Lower leg skin (tissue), 3 donors: ENCODE measurements around the gene TRIM63.

Source experiments
- POLR2A ChIP-seq, 2 donors: fragments of 450-650 bp; IDR thresholded peaks; one replicate each; pipeline ENCODE4 v1.6.1; 2016 to 2017; ENCODE audit warnings: antibody characterized with exemption in 2 of 2, mild to moderate bottlenecking in 1 of 2, moderate library complexity in 1 of 2
- TF ChIP-seq, protein P1 (sequence below), 3 donors: fragments of 450-650 bp; IDR thresholded peaks; one replicate each; pipeline ENCODE4 v1.5.1; 2016; ENCODE audit warnings: antibody characterized with exemption in 3 of 3, mild to moderate bottlenecking in 3 of 3, moderate library complexity in 2 of 3

DNA sequence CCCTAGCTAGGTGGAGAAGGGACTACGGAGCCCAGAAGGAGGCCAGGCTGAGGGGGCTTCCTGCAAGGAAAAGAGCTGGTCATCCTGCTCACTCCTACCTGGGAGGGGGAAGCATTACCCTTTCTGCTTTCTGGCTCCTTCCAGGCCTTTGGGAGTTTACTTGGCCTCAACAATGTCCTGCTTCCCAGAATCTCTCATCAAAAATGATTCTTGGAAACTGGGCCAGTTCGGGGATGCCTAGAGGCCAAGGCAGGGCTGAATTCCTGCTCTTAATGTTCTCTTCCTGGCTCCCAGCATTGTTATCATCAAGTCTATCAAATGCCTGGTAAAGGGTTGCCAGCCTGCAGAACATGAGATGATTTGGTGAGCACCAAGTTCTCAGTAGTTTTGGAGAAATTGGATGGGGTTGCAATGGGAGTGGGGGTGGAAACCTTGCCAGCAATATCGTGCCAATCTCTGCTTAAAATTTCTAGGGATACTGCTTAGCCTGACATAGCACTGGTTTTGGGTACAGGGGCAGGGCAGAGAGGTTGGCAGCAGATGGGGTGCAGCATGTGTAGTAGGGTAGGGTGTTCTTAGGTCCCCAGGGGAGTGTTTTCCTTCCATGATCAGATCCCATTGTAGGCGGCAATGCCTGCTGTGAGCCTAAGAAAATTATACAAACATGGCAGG is 61.9 kb downstream of the TRIM63 start:
- TF ChIP-seq, protein P1, sequence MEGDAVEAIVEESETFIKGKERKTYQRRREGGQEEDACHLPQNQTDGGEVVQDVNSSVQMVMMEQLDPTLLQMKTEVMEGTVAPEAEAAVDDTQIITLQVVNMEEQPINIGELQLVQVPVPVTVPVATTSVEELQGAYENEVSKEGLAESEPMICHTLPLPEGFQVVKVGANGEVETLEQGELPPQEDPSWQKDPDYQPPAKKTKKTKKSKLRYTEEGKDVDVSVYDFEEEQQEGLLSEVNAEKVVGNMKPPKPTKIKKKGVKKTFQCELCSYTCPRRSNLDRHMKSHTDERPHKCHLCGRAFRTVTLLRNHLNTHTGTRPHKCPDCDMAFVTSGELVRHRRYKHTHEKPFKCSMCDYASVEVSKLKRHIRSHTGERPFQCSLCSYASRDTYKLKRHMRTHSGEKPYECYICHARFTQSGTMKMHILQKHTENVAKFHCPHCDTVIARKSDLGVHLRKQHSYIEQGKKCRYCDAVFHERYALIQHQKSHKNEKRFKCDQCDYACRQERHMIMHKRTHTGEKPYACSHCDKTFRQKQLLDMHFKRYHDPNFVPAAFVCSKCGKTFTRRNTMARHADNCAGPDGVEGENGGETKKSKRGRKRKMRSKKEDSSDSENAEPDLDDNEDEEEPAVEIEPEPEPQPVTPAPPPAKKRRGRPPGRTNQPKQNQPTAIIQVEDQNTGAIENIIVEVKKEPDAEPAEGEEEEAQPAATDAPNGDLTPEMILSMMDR (IDR thresholded peaks at IDR 0.05) = no peak
- no peak for TF ChIP-seq POLR2A (IDR thresholded peaks at IDR 0.05)
